SK-N-SH (cell line): ENCODE data around the gene WDR31. TPM values are rescaled to one million over a fixed set of nuclear protein-coding genes. Genes with fewer than 3 reads are reported as not detected.

Source experiments
- CTCF ChIA-PET: fragments of 300-600, 350-600 bp; formaldehyde crosslinking; extraction: SDS; loops from one replicate; lab custom pipeline; 2021; lab: Yijun Ruan, JAX
- POLR2A ChIA-PET: fragments of 350-600 bp; sonication (Branson Sonifier 250); formaldehyde crosslinking; extraction: SDS; loops from one replicate; lab custom pipeline; 2020; ENCODE audit warnings: antibody characterized with exemption, inconsistent platforms; lab: Yijun Ruan, JAX
- DNase-seq: peaks from one replicate; pipeline ENCODE4 v3.0.0; 2012
- H2AFZ ChIP-seq: fragments of 200-600 bp; sonication (generic); 2 replicates; pipeline ENCODE4 v1.8.1; 2016; ENCODE audit warnings: antibody characterized with exemption, mild to moderate bottlenecking, low read depth
- H3F3A ChIP-seq: fragments of 200-600 bp; sonication (generic); replicated peaks from 2 replicates; pipeline ENCODE3; 2016; ENCODE audit warnings: antibody characterized with exemption, mild to moderate bottlenecking; ENCODE audit not compliant: insufficient read depth
- H3K27ac ChIP-seq, 2 experiments: fragments of 200-500 bp in 1 of 2; fragments of 200-600 bp in 1 of 2; sonication (Bioruptor generic) in 1 of 2; sonication (generic), shearing (Covaris generic) in 1 of 2; 2 replicates each; pipeline versions ENCODE4 v1.5.1 to v1.6.1; 2014 to 2016; ENCODE audit warnings: low read depth in 2 of 2, inconsistent platforms in 1 of 2, low read length in 1 of 2, mild to moderate bottlenecking in 1 of 2, mixed read lengths in 1 of 2
- H3K27me3 ChIP-seq: fragments of 200-600 bp; sonication (generic), shearing (Covaris generic); 2 replicates; pipeline ENCODE4 v1.6.1; 2016; ENCODE audit warnings: mixed run types; ENCODE audit not compliant: insufficient read depth
- H3K36me3 ChIP-seq, 2 experiments: fragments of 200-500 bp in 1 of 2; fragments of 200-600 bp in 1 of 2; sonication (Bioruptor generic) in 1 of 2; sonication (generic) in 1 of 2; replicated peaks in 1 of 2; 2 replicates each; pipeline versions ENCODE3 to v1.5.1; 2014 to 2016; ENCODE audit warnings: low read length in 1 of 2, mild to moderate bottlenecking in 1 of 2; ENCODE audit not compliant: insufficient read depth in 2 of 2, control insufficient read depth in 1 of 2
- H3K4me1 ChIP-seq, 2 experiments: fragments of 200-500 bp in 1 of 2; fragments of 200-600 bp in 1 of 2; sonication (Bioruptor generic) in 1 of 2; sonication (generic), shearing (Covaris generic) in 1 of 2; 2 replicates each; pipeline versions ENCODE4 v1.5.1 to v1.6.1; 2014 to 2016; ENCODE audit warnings: low read depth in 1 of 2, low read length in 1 of 2, mixed run types in 1 of 2; ENCODE audit not compliant: insufficient read depth in 2 of 2, control insufficient read depth in 1 of 2
- H3K4me2 ChIP-seq: fragments of 200-600 bp; sonication (generic), shearing (Covaris generic); 2 replicates; pipeline ENCODE4 v1.6.1; 2017; ENCODE audit warnings: mixed run types
- H3K4me3 ChIP-seq, 2 experiments: fragments of 200-500 bp in 1 of 2; fragments of 200-600 bp in 1 of 2; sonication (Bioruptor generic) in 1 of 2; sonication (generic), shearing (Covaris generic) in 1 of 2; 2 replicates each; pipeline versions ENCODE4 v1.5.1 to v1.8.1; 2014 to 2016; ENCODE audit warnings: low read depth in 2 of 2, inconsistent platforms in 1 of 2, low read length in 1 of 2, mild to moderate bottlenecking in 1 of 2, mixed read lengths in 1 of 2, moderate library complexity in 1 of 2
- H3K79me2 ChIP-seq: fragments of 200-600 bp; sonication (generic); 2 replicates; pipeline ENCODE4 v1.8.1; 2017; ENCODE audit warnings: mild to moderate bottlenecking; ENCODE audit not compliant: insufficient read depth
- H3K9ac ChIP-seq: fragments of 200-600 bp; sonication (generic); 2 replicates; pipeline ENCODE4 v1.6.1; 2017; ENCODE audit warnings: mixed run types
- H3K9me2 ChIP-seq: fragments of 200-600 bp; sonication (generic); 2 replicates; pipeline ENCODE4 v1.6.1; 2017; ENCODE audit warnings: mixed run types
- H3K9me3 ChIP-seq: fragments of 200-600 bp; sonication (generic); 2 replicates; pipeline ENCODE4 v1.6.1; 2017; ENCODE audit warnings: mixed run types, mild to moderate bottlenecking, moderate library complexity
- H4K20me1 ChIP-seq: fragments of 200-600 bp; sonication (generic); 2 replicates; pipeline ENCODE4 v1.6.1; 2017; ENCODE audit warnings: mild to moderate bottlenecking, mixed run types; ENCODE audit not compliant: insufficient read depth
- ELF1 ChIP-seq: IDR thresholded peaks from 2 replicates; pipeline ENCODE4 v1.4.0; 2012
- EZH2phosphoT487 ChIP-seq: fragments of 200-600 bp; sonication (generic); IDR thresholded peaks from 2 replicates; pipeline ENCODE4 v1.6.1; 2017; ENCODE audit warnings: low read depth, mixed run types, mild to moderate bottlenecking, antibody characterized with exemption, moderate library complexity, borderline replicate concordance
- FOXJ3 ChIP-seq: sonication (generic); formaldehyde crosslinking; IDR thresholded peaks from 2 replicates; pipeline ENCODE4 v1.5.1; 2020; ENCODE audit warnings: mild to moderate bottlenecking, missing genetic modification reagents
- FOXM1 ChIP-seq: IDR thresholded peaks from 2 replicates; pipeline ENCODE4 v1.4.0; 2012; ENCODE audit warnings: low read depth, mild to moderate bottlenecking
- GABPA ChIP-seq: IDR thresholded peaks from 2 replicates; pipeline ENCODE4 v1.4.0; 2012; ENCODE audit warnings: low read depth, mild to moderate bottlenecking
- IRF3 ChIP-seq: fragments of 150-350 bp; IDR thresholded peaks from 2 replicates; pipeline ENCODE4 v1.6.1; 2016; ENCODE audit warnings: mild to moderate bottlenecking, low read depth, low read length
- JUND ChIP-seq: IDR thresholded peaks from 2 replicates; pipeline ENCODE4 v1.4.0; 2012
- NRF1 ChIP-seq: IDR thresholded peaks from 2 replicates; pipeline ENCODE4 v1.6.1; 2012; ENCODE audit warnings: low read depth, mild to moderate bottlenecking, low read length
- PBX3 ChIP-seq: IDR thresholded peaks from 2 replicates; pipeline ENCODE4; 2012
- RCOR1 ChIP-seq: fragments of 150-350 bp; IDR thresholded peaks from 2 replicates; pipeline ENCODE4 v1.6.1; 2017; ENCODE audit warnings: antibody characterized with exemption, low read length
- RFX5 ChIP-seq: IDR thresholded peaks from 2 replicates; pipeline ENCODE4 v1.6.1; 2012; ENCODE audit warnings: mild to moderate bottlenecking, improper control_type of control experiment, low read length
- RXRA ChIP-seq: IDR thresholded peaks from 2 replicates; pipeline ENCODE4 v1.4.0; 2012; ENCODE audit warnings: low read depth, mild to moderate bottlenecking, borderline replicate concordance
- TAF1 ChIP-seq: IDR thresholded peaks from 2 replicates; pipeline ENCODE4 v1.6.1; 2012; ENCODE audit warnings: low read depth, mild to moderate bottlenecking, low read length, moderate library complexity, borderline replicate concordance
- TCF12 ChIP-seq: IDR thresholded peaks from 2 replicates; pipeline ENCODE4 v1.4.0; 2012
- TEAD4 ChIP-seq: IDR thresholded peaks from 2 replicates; pipeline ENCODE4 v1.4.0; 2012; ENCODE audit warnings: mild to moderate bottlenecking, borderline replicate concordance; ENCODE audit not compliant: insufficient read depth
- USF2 ChIP-seq: fragments of 150-350 bp; IDR thresholded peaks from 2 replicates; pipeline ENCODE4 v1.6.1; 2017; ENCODE audit warnings: antibody characterized with exemption, low read length, low read depth, borderline replicate concordance
- ZBTB33 ChIP-seq: IDR thresholded peaks from 2 replicates; pipeline ENCODE4 v1.4.0; 2012; ENCODE audit warnings: low read depth, borderline replicate concordance
- WGBS: methylation state at CpG from one replicate; pipeline ENCODE4 v1.1.6; 2017; ENCODE audit warnings: low lambda C conversion rate; 5-methylcytosine and 5-hydroxymethylcytosine counted together
- polyA plus RNA-seq, 3 experiments: library from polyadenylated mRNA; depleted of rRNA; stranded (reverse); fragments of >200 nt; gene quantifications; 2 replicates each; pipeline ENCODE4 v1.2.3, GENCODE V29; 2012

The WDR31 gene
- polyA plus RNA-seq, 1 of the 3 experiments (the other 2 are of a cell fraction): 0.74 TPM

GRCh38 chr9:113269871-113270270 is 70.2 kb downstream of the WDR31 start:
- H3K9me3 ChIP-seq: no peaks in the 10 kb centered on the region
- POLR2A ChIA-PET: no interaction called here
- WGBS: 98% methylated on average over 2 of the region's 2 CpGs

GRCh38 chr9:113269355-113269754 is 70.7 kb downstream of the WDR31 start:
- Histone ChIP-seq H3K9me3 (no peaks in the 10 kb centered on the region), H3K27ac (no peak overlapping the region), H3K4me1 (peaks cover 0 to 6% of the 10 kb centered on the region in 2 experiments; a peak in 3 of 4 replicates), H3K4me2 (no peak overlapping the region), H3K27me3 (no peaks in the 10 kb centered on the region), H3F3A (peaks cover 3% of the 10 kb centered on the region), H4K20me1 (no peaks in the 10 kb centered on the region; the same call in 1 of the 2 replicates), H3K4me3 (no peak overlapping the region), H3K9ac (no peak overlapping the region), H3K9me2 (no peaks in the 10 kb centered on the region), H3K79me2 (peaks cover 9% of the 10 kb centered on the region), H2AFZ (no peak overlapping the region), H3K36me3 (peaks cover 38 to 55% of the 10 kb centered on the region in 2 experiments)
- CTCF ChIA-PET: interaction anchor here (0.7 to 1.7 kb wide), 4 partner anchors 8 to 318 kb away, joined by 3 to 5 read pairs (median 4); no protein-coding TSS in a partner anchor
- 95% methylated on average over 2 of the region's 2 CpGs for WGBS
- TF ChIP-seq FOXM1 (no peak), ELF1 (no peak), ZBTB33 (no peak), RCOR1 (no peak), TCF12 (no peak), USF2 (no peak), TAF1 (no peak), RXRA (no peak), NRF1 (no peak), GABPA (no peak), JUND (no peak), TEAD4 (no peak), FOXJ3 (CRISPR knock-in tag) (no peak), PBX3 (no peak), EZH2phosphoT487 (no peak)
- DNase-seq: no peak
- POLR2A ChIA-PET: no interaction called here

More at GRCh38 chr9:113269871-113270270, 70.2 kb downstream of the WDR31 start:
- Histone ChIP-seq H3K27ac (no peak overlapping the region), H3K4me1 (peaks cover 0 to 6% of the 10 kb centered on the region in 2 experiments; a peak in 3 of 4 replicates), H3K4me3 (no peak overlapping the region), H3K9ac (no peak overlapping the region), H3K27me3 (no peaks in the 10 kb centered on the region), H3F3A (peaks cover 8% of the 10 kb centered on the region), H3K79me2 (peaks cover 14% of the 10 kb centered on the region), H3K36me3 (peaks cover 38 to 55% of the 10 kb centered on the region in 2 experiments), H2AFZ (no peak overlapping the region)
- DNase-seq: no peak
- CTCF ChIA-PET: interaction anchor here (0.7 to 1.7 kb wide), 4 partner anchors 9 to 318 kb away, joined by 3 to 5 read pairs (median 4); no protein-coding TSS in a partner anchor
- TF ChIP-seq RFX5 (no peak), TEAD4 (no peak), IRF3 (no peak)
- TF ChIP-seq, all 33 proteins: peak for 0
- no peak overlapping the region for H3K4me2 ChIP-seq
- no peaks in the 10 kb centered on the region for H3K9me2 ChIP-seq
- no peaks in the 10 kb centered on the region; the same call in 1 of the 2 replicates for H4K20me1 ChIP-seq
